Ectodermal cell (in vitro differentiated cells): ENCODE data around the gene HOXD3.

Experiments used
- H3K27ac ChIP-seq: 2 replicates; pipeline ENCODE4 v1.7.0; 2013; ENCODE audit warnings: mild to moderate bottlenecking, low read depth, low read length; ENCODE audit not compliant: insufficient read depth, poor library complexity, severe bottlenecking
- H3K27me3 ChIP-seq: 2 replicates; pipeline ENCODE4 v1.7.0; 2013; ENCODE audit warnings: mild to moderate bottlenecking, low read length; ENCODE audit not compliant: insufficient read depth, control insufficient read depth, poor library complexity, severe bottlenecking
- H3K36me3 ChIP-seq: one replicate; pipeline ENCODE4 v1.7.0; 2013; ENCODE audit warnings: low read length; ENCODE audit not compliant: control insufficient read depth, insufficient read depth
- H3K4me1 ChIP-seq: one replicate; pipeline ENCODE4 v1.7.0; 2013; ENCODE audit warnings: low read length; ENCODE audit not compliant: control insufficient read depth, insufficient read depth
- H3K4me3 ChIP-seq: 2 replicates; pipeline ENCODE4 v1.7.0; 2013; ENCODE audit warnings: low read depth, low read length, control low read depth; ENCODE audit not compliant: insufficient read depth
- H3K9me3 ChIP-seq: 2 replicates; pipeline ENCODE4 v1.7.0; 2013; ENCODE audit warnings: mild to moderate bottlenecking, low read length, moderate library complexity; ENCODE audit not compliant: control insufficient read depth
- WGBS, 2 experiments: methylation state at CpG; one replicate each; pipeline ENCODE4 v1.1.7; 2013; ENCODE audit warnings: missing lambda C conversion rate in 2 of 2; 5-methylcytosine and 5-hydroxymethylcytosine counted together

HOXD3 gene

GRCh38 chr2:176145085-176145969 is 11.8 kb upstream of the HOXD3 start:
- 15 to 31% methylated on average over 3 to 4 of the region's 4 CpGs for WGBS, 2 experiments
- Histone ChIP-seq H3K27me3 (peaks cover 100% of the 10 kb centered on the region), H3K27ac (no peak overlapping the region), H3K4me3 (no peak overlapping the region), H3K4me1 (no peaks in the 10 kb centered on the region), H3K36me3 (no peaks in the 10 kb centered on the region), H3K9me3 (no peaks in the 10 kb centered on the region)

- Histone ChIP-seq H3K9me3 (no peaks in the 10 kb centered on the region), H3K4me1 (no peaks in the 10 kb centered on the region), H3K36me3 (no peaks in the 10 kb centered on the region), H3K27ac (no peak overlapping the region), H3K27me3 (peaks cover 100% of the 10 kb centered on the region), H3K4me3 (no peak overlapping the region)
- WGBS, 2 experiments, result 47 to 56% methylated on average over 6 of the region's 6 CpGs
Observed at GRCh38 chr2:176146101-176146500, 11.0 kb upstream of the HOXD3 start.

GRCh38 chr2:176146645-176147044 is 10.5 kb upstream of the HOXD3 start:
- Histone ChIP-seq H3K27ac (no peak overlapping the region), H3K4me1 (no peaks in the 10 kb centered on the region), H3K9me3 (no peaks in the 10 kb centered on the region), H3K4me3 (no peak overlapping the region), H3K36me3 (no peaks in the 10 kb centered on the region), H3K27me3 (peaks cover 100% of the 10 kb centered on the region)

DNA sequence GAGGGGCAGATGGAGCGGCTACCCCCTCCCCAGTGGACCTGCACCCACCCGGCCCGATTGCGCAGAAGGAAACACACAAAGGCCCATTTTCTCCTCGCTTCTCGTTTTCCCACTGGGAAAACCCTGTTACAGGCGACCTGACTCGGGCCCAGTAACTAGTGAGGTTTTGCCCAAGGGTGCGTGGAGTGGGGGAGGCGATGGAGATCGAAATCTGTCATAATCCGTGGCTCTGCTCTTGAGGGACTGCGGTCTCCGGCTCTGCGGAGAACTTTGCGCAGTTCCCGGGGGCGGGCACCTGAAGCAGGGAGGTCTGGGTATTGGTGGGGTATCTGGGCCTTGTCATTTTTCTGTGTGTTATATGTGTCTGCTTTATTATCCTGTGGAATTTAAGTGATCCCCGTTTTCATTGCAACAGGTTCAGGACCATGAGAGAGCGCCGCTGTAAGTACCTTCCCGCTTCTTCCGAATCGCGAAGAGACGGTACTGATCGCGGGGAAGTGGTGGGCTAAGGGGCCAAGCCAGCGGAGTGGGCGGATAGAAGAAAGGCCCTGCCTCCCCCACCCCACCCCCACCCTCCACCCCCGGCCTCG is 9.8 kb upstream of the HOXD3 start:
- Histone ChIP-seq H3K4me1 (no peaks in the 10 kb centered on the region), H3K36me3 (no peaks in the 10 kb centered on the region), H3K27ac (no peak overlapping the region), H3K27me3 (peaks cover 100% of the 10 kb centered on the region), H3K9me3 (no peaks in the 10 kb centered on the region), H3K4me3 (no peak overlapping the region)
- WGBS, 2 experiments, result 14 to 16% methylated on average over 29 to 32 of the region's 32 CpGs

DNA sequence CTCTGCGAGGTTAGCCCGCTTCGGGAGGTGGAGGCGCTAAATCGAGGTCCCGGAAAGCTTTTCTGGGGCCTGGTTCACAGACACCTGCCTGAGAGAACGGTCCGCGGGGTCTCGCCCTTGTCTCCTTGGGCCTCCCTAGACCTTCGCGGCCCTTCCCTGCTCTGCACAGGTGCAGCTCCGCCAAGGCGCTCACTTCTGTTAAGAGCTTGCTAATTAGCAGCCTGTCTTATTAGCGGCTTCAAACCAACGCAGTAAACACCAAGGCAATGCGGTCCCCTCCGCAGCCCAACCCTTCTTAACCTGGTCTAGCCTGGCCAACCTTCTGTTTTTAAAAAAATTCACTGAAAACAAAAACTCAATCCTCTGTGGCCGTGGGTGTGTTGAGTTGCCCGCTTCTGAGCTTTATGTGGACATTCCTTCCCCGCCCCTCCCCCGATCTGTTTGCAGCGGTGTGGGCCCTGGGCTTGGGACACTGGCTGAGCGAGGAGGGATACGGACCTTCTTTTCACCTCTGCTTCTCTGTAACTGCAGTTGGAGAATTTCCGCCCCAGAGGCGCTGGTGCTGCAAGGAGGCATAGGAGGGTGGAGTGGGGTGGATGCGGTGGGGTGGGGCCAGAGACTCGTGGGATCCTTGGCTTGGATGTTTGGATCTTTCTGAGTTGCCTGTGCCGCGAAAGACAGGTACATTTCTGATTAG is 9.2 kb upstream of the HOXD3 start:
- no peaks in the 10 kb centered on the region for H3K36me3 ChIP-seq
- H3K9me3 ChIP-seq, result no peaks in the 10 kb centered on the region
- H3K4me1 ChIP-seq, result no peaks in the 10 kb centered on the region
- H3K4me3 ChIP-seq, result no peak overlapping the region
- H3K27me3 ChIP-seq, result peaks cover 100% of the 10 kb centered on the region
- no peak overlapping the region for H3K27ac ChIP-seq
- 4 to 5% methylated on average over 31 of the region's 31 CpGs for WGBS, 2 experiments

DNA sequence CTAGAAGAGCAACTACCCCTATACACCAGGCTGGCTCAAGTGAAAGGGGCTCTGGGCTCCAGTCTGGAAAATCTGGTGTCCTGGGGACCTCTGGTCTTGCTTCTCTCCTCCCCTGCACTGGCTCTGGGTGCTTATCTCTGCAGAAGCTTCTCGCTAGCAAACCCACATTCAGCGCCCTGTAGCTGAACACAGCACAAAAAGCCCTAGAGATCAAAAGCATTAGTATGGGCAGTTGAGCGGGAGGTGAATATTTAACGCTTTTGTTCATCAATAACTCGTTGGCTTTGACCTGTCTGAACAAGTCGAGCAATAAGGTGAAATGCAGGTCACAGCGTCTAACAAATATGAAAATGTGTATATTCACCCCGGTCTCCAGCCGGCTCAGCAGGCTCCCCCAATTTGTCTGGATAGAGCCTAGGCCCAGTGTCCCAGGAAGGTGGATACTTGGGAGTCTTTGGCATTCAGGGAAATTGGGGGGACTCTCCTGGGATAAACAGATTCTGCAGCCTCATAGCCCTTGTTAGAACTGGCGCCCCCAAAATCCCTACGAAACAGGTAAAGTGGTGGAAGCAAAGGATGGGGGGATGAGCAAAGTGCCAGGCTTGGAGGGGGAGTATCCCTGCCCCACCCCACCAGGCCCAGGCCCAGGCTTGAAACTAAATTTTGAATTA is 8.2 kb upstream of the HOXD3 start:
- H3K36me3 ChIP-seq, result no peaks in the 10 kb centered on the region
- H3K4me3 ChIP-seq, result no peak overlapping the region
- H3K27ac ChIP-seq, result no peak overlapping the region
- no peaks in the 10 kb centered on the region for H3K9me3 ChIP-seq
- peaks cover 100% of the 10 kb centered on the region for H3K27me3 ChIP-seq
- 26% methylated on average over 11 of the region's 11 CpGs for WGBS, 2 experiments
- no peaks in the 10 kb centered on the region for H3K4me1 ChIP-seq

DNA sequence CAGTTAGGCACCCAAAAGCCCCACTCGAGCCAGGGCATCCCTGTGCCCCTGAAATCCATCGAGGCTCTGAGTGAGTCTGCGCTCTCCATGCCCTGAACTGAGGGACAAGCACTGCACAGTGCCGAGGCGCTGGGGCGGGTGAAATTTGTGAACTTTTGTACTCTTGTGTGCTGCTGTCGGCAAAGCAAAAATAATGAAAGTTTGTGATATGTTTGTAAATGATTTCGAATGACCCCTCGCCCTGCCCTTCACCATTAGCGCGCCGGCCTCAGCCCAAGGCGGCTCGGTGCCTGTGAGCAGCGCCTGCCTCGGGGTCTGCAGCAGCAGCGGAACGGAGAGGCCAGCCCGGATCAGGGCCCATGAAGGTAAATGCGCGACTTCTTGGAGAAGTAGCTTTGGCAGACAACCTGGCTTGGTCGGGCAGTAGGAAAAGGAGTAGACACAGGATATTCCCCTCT is 7.6 kb upstream of the HOXD3 start:
- Histone ChIP-seq H3K27me3 (peaks cover 100% of the 10 kb centered on the region), H3K9me3 (no peaks in the 10 kb centered on the region), H3K4me1 (no peaks in the 10 kb centered on the region), H3K36me3 (no peaks in the 10 kb centered on the region), H3K4me3 (no peak overlapping the region), H3K27ac (no peak overlapping the region)
- 8 to 10% methylated on average over 22 of the region's 22 CpGs for WGBS, 2 experiments

DNA sequence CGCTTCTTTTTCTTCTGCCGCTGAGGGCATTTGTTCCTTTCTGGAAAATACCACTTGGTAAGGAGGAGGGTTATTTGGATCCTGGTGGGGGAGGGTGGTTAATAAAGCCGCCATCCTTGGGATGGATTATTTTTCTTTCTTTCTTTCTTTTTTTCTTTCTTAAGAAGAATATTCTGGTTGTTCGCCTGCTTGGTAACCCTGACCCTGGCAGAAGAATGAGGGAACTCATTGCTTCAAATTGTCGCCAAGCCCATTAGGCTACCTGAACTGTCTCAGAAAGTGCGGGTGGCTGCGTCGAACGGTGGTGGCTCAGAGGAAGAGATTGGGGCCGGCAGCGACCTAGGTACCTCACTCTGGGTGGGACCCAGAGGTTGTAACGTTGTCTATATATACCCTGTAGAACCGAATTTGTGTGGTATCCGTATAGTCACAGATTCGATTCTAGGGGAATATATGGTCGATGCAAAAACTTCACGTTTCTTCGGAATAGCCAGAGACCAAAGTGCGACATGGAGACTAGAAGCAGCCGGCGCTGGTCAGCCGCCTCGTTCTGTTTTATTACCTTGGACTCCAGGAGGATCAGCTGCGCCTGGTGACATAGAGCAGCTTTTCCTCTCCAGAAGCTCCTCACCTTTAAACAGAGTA is 7.0 kb upstream of the HOXD3 start:
- no peak overlapping the region for H3K27ac ChIP-seq
- no peaks in the 10 kb centered on the region for H3K36me3 ChIP-seq
- no peak overlapping the region for H3K4me3 ChIP-seq
- H3K27me3 ChIP-seq, result peaks cover 100% of the 10 kb centered on the region
- no peaks in the 10 kb centered on the region for H3K9me3 ChIP-seq
- no peaks in the 10 kb centered on the region for H3K4me1 ChIP-seq
- WGBS, 2 experiments, result 12% methylated on average over 23 to 24 of the region's 24 CpGs

GRCh38 chr2:176150584-176151441 is 6.3 kb upstream of the HOXD3 start:
- Histone ChIP-seq H3K27me3 (peaks cover 100% of the 10 kb centered on the region), H3K27ac (no peak overlapping the region), H3K4me1 (no peaks in the 10 kb centered on the region), H3K9me3 (no peaks in the 10 kb centered on the region), H3K4me3 (no peak overlapping the region), H3K36me3 (no peaks in the 10 kb centered on the region)
- 12 to 13% methylated on average over 14 of the region's 14 CpGs for WGBS, 2 experiments
